Gastroesophageal sphincter (tissue), 3 donors: ENCODE results near the gene SLC4A4.

Experiments used
- CTCF ChIP-seq, 4 experiments: fragments of 200-600 bp in 2 of 4; fragments of 450-650 bp in 2 of 4; sonication (generic) in 1 of 4; IDR thresholded peaks; one replicate each; pipeline ENCODE4 v1.5.1; 2017 to 2019; ENCODE audit warnings: antibody characterized with exemption in 4 of 4, mild to moderate bottlenecking in 2 of 4, moderate library complexity in 2 of 4
- POLR2AphosphoS5 ChIP-seq: sonication (generic); formaldehyde crosslinking; IDR thresholded peaks from one replicate; pipeline ENCODE4 v1.6.1; 2017; ENCODE audit warnings: antibody characterized with exemption

GRCh38 chr4:71294301-71294700 is 44.5 kb upstream of the SLC4A4 start:
- no peak for TF ChIP-seq CTCF (IDR thresholded peaks at IDR 0.05)
- TF ChIP-seq POLR2AphosphoS5 = no peak
